Thyroid gland (tissue), 4 donors: ENCODE measurements around the gene FAM209A.

ENCODE experiments used
- CTCF ChIP-seq, 6 experiments: fragments of 200-600 bp in 3 of 6; fragments of 450-650 bp in 3 of 6; sonication (generic) in 3 of 6; IDR thresholded peaks; one replicate each; pipeline ENCODE4 v1.5.1; 2016 to 2019; ENCODE audit warnings: antibody characterized with exemption in 6 of 6, mild to moderate bottlenecking in 2 of 6, inconsistent platforms in 1 of 6, moderate library complexity in 1 of 6
- POLR2A ChIP-seq, 2 donors: fragments of 450-650 bp; IDR thresholded peaks; one replicate each; pipeline ENCODE4 v1.6.1; 2017; ENCODE audit warnings: antibody characterized with exemption in 2 of 2, mild to moderate bottlenecking in 2 of 2, moderate library complexity in 1 of 2

GRCh38 chr20:56520180-56520579 is 4.4 kb upstream of the FAM209A start:
- no peak for TF ChIP-seq CTCF (IDR thresholded peaks at IDR 0.05)
- TF ChIP-seq POLR2A (IDR thresholded peaks at IDR 0.05), result no peak
